Measurements from ENCODE around the gene HOXD1.

HOXD1 gene

GRCh38 chr2:176154576-176155252 lies 33.8 kb upstream of the HOXD1 start:
- DNase-seq = no peak

GRCh38 chr2:176155356-176156044 lies 33.0 kb upstream of the HOXD1 start:
- no peak for DNase-seq

GRCh38 chr2:176156301-176156806 lies 32.1 kb upstream of the HOXD1 start:
- DNase-seq = no peak

- DNase-seq = no peak
Observed at GRCh38 chr2:176156807-176157498, 31.5 kb upstream of the HOXD1 start, which contains the start of gene HOXD3. Gene HOXD3 (plus strand): TSS chr2:176157307. CDS start chr2:176169115, 11,808 bp downstream.

- DNase-seq = peak; percentile 36
Observed at GRCh38 chr2:176157499-176158185, 30.8 kb upstream of the HOXD1 start.

- no peak for DNase-seq
Observed at GRCh38 chr2:176158186-176158591, 30.3 kb upstream of the HOXD1 start.

- no peak for DNase-seq
Observed at GRCh38 chr2:176158855-176159662, 29.4 kb upstream of the HOXD1 start.

- no peak for DNase-seq
Observed at GRCh38 chr2:176159663-176160250, 28.7 kb upstream of the HOXD1 start.

GRCh38 chr2:176160251-176160985 lies 28.1 kb upstream of the HOXD1 start:
- no peak for DNase-seq

- no peak for DNase-seq
Observed at GRCh38 chr2:176160986-176161824, 27.3 kb upstream of the HOXD1 start.

- no peak for DNase-seq
Observed at GRCh38 chr2:176161825-176162626, 26.4 kb upstream of the HOXD1 start.

- DNase-seq = no peak
Observed at GRCh38 chr2:176162911-176163671, 25.4 kb upstream of the HOXD1 start.

GRCh38 chr2:176163672-176164056 lies 24.8 kb upstream of the HOXD1 start:
- no peak for DNase-seq

- DNase-seq = no peak
Observed at GRCh38 chr2:176164201-176164600, 24.3 kb upstream of the HOXD1 start.

- DNase-seq = no peak
Observed at GRCh38 chr2:176164611-176165369, 23.7 kb upstream of the HOXD1 start.

- no peak for DNase-seq
Observed at GRCh38 chr2:176165370-176166050, 23.0 kb upstream of the HOXD1 start.

GRCh38 chr2:176166272-176166671 lies 22.2 kb upstream of the HOXD1 start:
- no peak for DNase-seq
